ENCODE measurements around the gene SLC46A2. TPM values are rescaled to one million over a fixed set of nuclear protein-coding genes. Genes with fewer than 3 reads are reported as not detected.

SLC46A2 gene
- total RNA-seq, 2 experiments from 2014 or later = not detected

DNA sequence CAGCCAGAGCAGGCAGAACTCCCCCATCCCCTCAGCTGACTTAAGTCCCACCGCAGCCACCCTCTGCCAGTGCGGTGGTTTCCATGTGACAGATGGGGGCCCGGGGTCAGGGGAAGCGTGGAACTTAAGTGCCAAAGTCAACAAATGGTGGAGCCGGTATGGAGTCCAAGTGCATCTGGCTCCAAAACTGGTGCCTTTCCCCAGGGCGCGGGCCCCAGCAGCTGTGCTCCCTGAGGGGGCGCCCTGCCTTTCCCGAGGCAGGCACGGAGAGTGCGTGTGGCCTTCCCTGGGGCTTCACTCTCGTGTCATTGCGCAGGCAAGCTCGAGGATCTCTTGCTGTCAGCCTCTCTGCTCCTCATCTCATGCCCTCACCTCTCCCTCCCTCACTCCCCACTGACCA, 33.8 kb downstream of the SLC46A2 start:
- no peak for TF ChIP-seq EZH2phosphoT487 (IDR thresholded peaks at IDR 0.05; ENCODE audit: borderline replicate concordance, low read depth, low read length)
- TF ChIP-seq, protein P1, sequence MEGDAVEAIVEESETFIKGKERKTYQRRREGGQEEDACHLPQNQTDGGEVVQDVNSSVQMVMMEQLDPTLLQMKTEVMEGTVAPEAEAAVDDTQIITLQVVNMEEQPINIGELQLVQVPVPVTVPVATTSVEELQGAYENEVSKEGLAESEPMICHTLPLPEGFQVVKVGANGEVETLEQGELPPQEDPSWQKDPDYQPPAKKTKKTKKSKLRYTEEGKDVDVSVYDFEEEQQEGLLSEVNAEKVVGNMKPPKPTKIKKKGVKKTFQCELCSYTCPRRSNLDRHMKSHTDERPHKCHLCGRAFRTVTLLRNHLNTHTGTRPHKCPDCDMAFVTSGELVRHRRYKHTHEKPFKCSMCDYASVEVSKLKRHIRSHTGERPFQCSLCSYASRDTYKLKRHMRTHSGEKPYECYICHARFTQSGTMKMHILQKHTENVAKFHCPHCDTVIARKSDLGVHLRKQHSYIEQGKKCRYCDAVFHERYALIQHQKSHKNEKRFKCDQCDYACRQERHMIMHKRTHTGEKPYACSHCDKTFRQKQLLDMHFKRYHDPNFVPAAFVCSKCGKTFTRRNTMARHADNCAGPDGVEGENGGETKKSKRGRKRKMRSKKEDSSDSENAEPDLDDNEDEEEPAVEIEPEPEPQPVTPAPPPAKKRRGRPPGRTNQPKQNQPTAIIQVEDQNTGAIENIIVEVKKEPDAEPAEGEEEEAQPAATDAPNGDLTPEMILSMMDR (conservative IDR thresholded peaks at IDR 0.05; ENCODE audit: low read length) = no peak
- DNase-seq (ENCODE audit: low spot score) = no peak
- no peaks in the 10 kb centered on the region for H3K79me2 ChIP-seq (ENCODE audit: insufficient read depth, low read depth, low read length)
- H2AFZ ChIP-seq (ENCODE audit: low read length) = no peak overlapping the region
- ChIA-PET CTCF (ENCODE audit: unreplicated experiment) (no interaction called here), POLR2A (no interaction called here)
- H3K4me1 ChIP-seq (ENCODE audit: insufficient read depth, low read length, poor library complexity, severe bottlenecking) = peaks cover 22% of the 10 kb centered on the region
- H3K4me2 ChIP-seq (ENCODE audit: low read length) = no peak overlapping the region
- no peak overlapping the region for H3K27ac ChIP-seq (ENCODE audit: low read depth, low read length, poor library complexity, severe bottlenecking)
- H3K4me3 ChIP-seq (ENCODE audit: low read depth, low read length, poor library complexity, severe bottlenecking) = no peak overlapping the region
- H4K20me1 ChIP-seq (ENCODE audit: insufficient read depth, low read length) = no peaks in the 10 kb centered on the region
- H3K9me2 ChIP-seq (ENCODE audit: insufficient read depth, low read length) = no peaks in the 10 kb centered on the region
- intact Hi-C loops (cut with micrococcal nuclease; ENCODE audit: unreplicated experiment) = no loop called here
- H3K9me3 ChIP-seq (ENCODE audit: low read length) = no peaks in the 10 kb centered on the region
- H3K36me3 ChIP-seq (ENCODE audit: insufficient read depth, low read length) = no peaks in the 10 kb centered on the region
- no TSS peak for BruUV-seq (replicated peaks)

DNA sequence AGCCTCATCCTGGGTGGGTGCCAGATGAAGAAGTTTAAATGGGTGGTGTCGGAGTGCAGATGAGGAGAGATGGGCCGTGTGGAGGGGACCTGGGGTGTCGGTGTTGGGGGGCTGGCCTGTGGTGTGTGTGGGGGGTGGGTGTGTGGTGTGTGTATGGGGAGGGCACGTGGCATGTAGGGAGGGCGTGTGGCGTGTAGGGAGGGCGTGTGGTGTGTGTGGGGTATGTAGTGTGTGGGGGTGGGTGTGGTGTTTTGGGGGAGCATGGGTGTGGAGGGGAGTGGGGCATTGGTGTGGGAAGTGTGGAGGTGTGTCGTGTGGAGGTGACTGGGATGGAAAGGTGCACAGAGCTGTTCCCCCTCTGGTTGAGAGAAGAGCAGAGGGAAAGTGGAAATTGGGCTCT, 34.5 kb downstream of the SLC46A2 start:
- intact Hi-C loops (cut with micrococcal nuclease; ENCODE audit: unreplicated experiment) = no loop called here
- Histone ChIP-seq H3K4me2 (ENCODE audit: low read length) (no peak overlapping the region), H3K4me3 (ENCODE audit: low read depth, low read length, poor library complexity, severe bottlenecking) (no peak overlapping the region), H3K36me3 (ENCODE audit: insufficient read depth, low read length) (no peaks in the 10 kb centered on the region), H2AFZ (ENCODE audit: low read length) (no peak overlapping the region), H4K20me1 (ENCODE audit: insufficient read depth, low read length) (no peaks in the 10 kb centered on the region), H3K4me1 (ENCODE audit: insufficient read depth, low read length, poor library complexity, severe bottlenecking) (peaks cover 22% of the 10 kb centered on the region), H3K9me2 (ENCODE audit: insufficient read depth, low read length) (no peaks in the 10 kb centered on the region), H3K79me2 (ENCODE audit: insufficient read depth, low read depth, low read length) (no peaks in the 10 kb centered on the region), H3K9me3 (ENCODE audit: low read length) (no peaks in the 10 kb centered on the region), H3K27ac (ENCODE audit: low read depth, low read length, poor library complexity, severe bottlenecking) (no peak overlapping the region)
- ChIA-PET POLR2A (no interaction called here), CTCF (ENCODE audit: unreplicated experiment) (no interaction called here)
- TF ChIP-seq, protein P1 (conservative IDR thresholded peaks at IDR 0.05; ENCODE audit: low read length) = no peak
- no peak for TF ChIP-seq EZH2phosphoT487 (IDR thresholded peaks at IDR 0.05; ENCODE audit: borderline replicate concordance, low read depth, low read length)
- DNase-seq (ENCODE audit: low spot score) = no peak
- BruUV-seq (replicated peaks) = no TSS peak

DNA sequence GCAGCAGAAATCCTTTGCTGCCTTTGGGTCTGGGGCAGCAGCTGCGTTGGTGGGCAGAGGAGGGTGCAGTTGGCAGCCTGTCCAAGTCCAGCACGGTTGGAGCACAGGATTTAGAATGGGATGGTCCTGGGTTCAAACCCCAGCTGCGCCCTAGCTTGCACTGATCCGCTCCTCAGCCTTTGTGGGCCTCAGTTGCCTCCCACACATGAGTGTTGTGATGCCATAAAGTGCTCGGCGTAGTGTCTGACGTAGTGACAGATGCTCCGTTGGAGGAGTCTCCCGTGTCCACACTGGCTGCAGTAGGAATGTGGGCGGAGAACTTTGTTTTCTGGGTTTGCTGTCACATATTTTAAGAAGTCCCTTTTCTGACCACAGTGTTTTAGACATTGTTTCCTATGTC, 36.0 kb downstream of the SLC46A2 start:
- H2AFZ ChIP-seq (ENCODE audit: low read length) = no peak overlapping the region
- H3K4me1 ChIP-seq (ENCODE audit: insufficient read depth, low read length, poor library complexity, severe bottlenecking) = peaks cover 19% of the 10 kb centered on the region
- ChIA-PET POLR2A (interaction anchor here (0.6 kb wide), 1 partner anchor 29 kb away, joined by 3 read pairs; no protein-coding TSS in a partner anchor), CTCF (ENCODE audit: unreplicated experiment) (interaction anchor here (1.6 kb wide), 1 partner anchor 48 kb away, joined by 3 read pairs; no protein-coding TSS in a partner anchor)
- H3K9me3 ChIP-seq (ENCODE audit: low read length) = no peaks in the 10 kb centered on the region
- no peaks in the 10 kb centered on the region for H4K20me1 ChIP-seq (ENCODE audit: insufficient read depth, low read length)
- H3K79me2 ChIP-seq (ENCODE audit: insufficient read depth, low read depth, low read length) = no peaks in the 10 kb centered on the region
- H3K9me2 ChIP-seq (ENCODE audit: insufficient read depth, low read length) = no peaks in the 10 kb centered on the region
- DNase-seq (ENCODE audit: low spot score) = no peak
- TF ChIP-seq, protein P1 (conservative IDR thresholded peaks at IDR 0.05; ENCODE audit: low read length) = no peak
- TF ChIP-seq EZH2phosphoT487 (IDR thresholded peaks at IDR 0.05; ENCODE audit: borderline replicate concordance, low read depth, low read length) = no peak
- no peaks in the 10 kb centered on the region for H3K36me3 ChIP-seq (ENCODE audit: insufficient read depth, low read length)
- H3K27ac ChIP-seq (ENCODE audit: low read depth, low read length, poor library complexity, severe bottlenecking) = no peak overlapping the region
- intact Hi-C loops (cut with micrococcal nuclease; ENCODE audit: unreplicated experiment) = no loop called here
- no peak overlapping the region for H3K4me3 ChIP-seq (ENCODE audit: low read depth, low read length, poor library complexity, severe bottlenecking)
- no peak overlapping the region for H3K4me2 ChIP-seq (ENCODE audit: low read length)
- BruUV-seq (replicated peaks) = no TSS peak

All from OCI-LY7 (cell line).